Fibroblast of the aortic adventitia (primary cell): ENCODE measurements around the gene IRAK2. TPM values are rescaled to one million over a fixed set of nuclear protein-coding genes. Genes with fewer than 3 reads are reported as not detected.
A peak's percentile ranks its signal among the peaks of the same experiment; 100 is the strongest.
"Not testable (repeated sequence)": the region's sequence is repeated elsewhere in the genome, so short reads cannot be mapped to it uniquely, and the experiment has no call there.

Source experiments
- DNase-seq: peaks from one replicate; pipeline ENCODE4 v3.0.0-alpha.2; 2010; ENCODE audit warnings: low read depth
- H3K4me3 ChIP-seq: 2 replicates; pipeline ENCODE4 v1.5.1; 2011; ENCODE audit warnings: low read depth, mild to moderate bottlenecking, control low read depth, low read length, moderate library complexity
- CTCF ChIP-seq: IDR thresholded peaks from 2 replicates; pipeline ENCODE4 v1.5.1; 2011; ENCODE audit warnings: mild to moderate bottlenecking, low read length, control low read depth, inconsistent platforms; ENCODE audit not compliant: insufficient read depth
- total RNA-seq: library from RNA; depleted of rRNA; stranded (reverse); fragments of >200 nt; gene quantifications from 2 replicates; pipeline ENCODE4 v1.2.3, GENCODE V29; 2012; ENCODE audit warnings: low replicate concordance

The IRAK2 gene
- total RNA-seq, 1 donor = 9.1 TPM

DNA sequence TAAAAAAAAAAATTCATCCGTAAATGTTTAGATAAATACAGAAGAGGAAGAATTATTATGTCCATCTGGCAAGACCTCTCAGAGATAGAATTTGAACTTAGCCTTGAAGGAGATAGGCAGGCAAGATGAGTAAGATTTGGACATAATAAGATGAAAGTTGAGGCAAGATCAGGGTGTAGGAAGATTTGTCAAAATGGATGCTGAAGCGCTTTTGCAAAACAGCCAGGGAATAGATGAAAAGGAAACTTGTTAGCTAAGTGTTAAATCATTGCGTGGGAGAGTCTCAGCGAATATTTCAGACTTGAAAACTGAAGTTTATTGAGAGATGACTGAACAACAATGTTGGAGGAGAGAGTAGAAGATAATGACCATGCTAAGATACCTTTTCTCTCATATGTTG, 42.0 kb upstream of the IRAK2 start:
- no peak for TF ChIP-seq CTCF
- no peak for DNase-seq
- H3K4me3 ChIP-seq = no peak overlapping the region

DNA sequence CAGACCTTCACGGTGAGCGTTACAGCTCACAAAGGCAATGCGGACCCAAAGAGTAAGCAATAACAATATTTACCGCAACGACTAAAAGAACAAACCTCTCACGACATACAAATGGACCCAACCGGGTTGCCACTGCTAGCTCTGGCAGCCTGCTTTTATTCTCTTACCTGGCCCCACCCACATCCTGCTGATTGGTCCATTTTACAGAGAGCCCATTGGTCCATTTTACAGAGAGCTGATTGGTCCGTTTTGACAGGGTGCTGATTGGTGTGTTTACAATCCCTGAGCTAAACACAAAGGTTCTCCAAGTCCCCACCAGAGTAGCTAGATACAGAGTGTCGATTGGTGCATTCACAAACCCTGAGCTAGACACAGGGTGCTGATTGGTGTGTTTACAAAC, 28.8 kb upstream of the IRAK2 start:
- not testable (repeated sequence) for H3K4me3 ChIP-seq, DNase-seq

DNA sequence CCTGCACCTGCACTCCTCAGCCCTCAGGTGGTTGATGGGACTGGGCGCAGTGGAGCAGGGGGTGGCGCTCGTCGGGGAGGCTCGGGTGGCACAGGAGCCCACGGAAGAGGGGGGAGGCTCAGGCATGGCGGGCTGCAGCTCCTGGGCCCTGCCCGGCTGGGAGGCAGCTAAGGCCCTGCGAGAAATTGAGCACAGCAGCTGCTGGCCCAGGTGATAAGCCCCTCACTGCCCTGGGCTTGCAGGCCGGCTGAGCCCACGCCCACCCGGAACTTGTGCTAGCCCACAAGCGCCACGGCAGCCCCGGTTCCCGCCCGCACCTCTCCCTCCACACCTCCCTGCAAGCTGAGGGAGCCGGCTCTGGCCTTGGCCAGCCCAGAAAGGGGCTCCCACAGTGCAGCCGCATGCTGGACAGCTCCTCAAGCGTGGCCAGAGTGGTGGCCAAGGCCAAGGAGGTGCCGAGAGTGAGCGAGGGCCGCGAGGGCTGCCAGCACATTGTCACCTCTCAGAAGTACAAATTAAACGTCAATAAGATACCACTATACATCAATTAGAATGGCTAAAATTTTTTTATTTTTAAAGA, 28.2 kb upstream of the IRAK2 start:
- DNase-seq = no peak
- H3K4me3 ChIP-seq = no peak overlapping the region
- TF ChIP-seq CTCF = no peak

GRCh38 chr3:10137178-10137577, 27.5 kb upstream of the IRAK2 start:
- DNase-seq = no peak
- H3K4me3 ChIP-seq = no peak overlapping the region
- TF ChIP-seq CTCF = no peak

GRCh38 chr3:10140996-10141546, 23.6 kb upstream of the IRAK2 start:
- TF ChIP-seq CTCF = no peak
- no peak for DNase-seq
- H3K4me3 ChIP-seq = peak overlapping the region; percentile 25

DNA sequence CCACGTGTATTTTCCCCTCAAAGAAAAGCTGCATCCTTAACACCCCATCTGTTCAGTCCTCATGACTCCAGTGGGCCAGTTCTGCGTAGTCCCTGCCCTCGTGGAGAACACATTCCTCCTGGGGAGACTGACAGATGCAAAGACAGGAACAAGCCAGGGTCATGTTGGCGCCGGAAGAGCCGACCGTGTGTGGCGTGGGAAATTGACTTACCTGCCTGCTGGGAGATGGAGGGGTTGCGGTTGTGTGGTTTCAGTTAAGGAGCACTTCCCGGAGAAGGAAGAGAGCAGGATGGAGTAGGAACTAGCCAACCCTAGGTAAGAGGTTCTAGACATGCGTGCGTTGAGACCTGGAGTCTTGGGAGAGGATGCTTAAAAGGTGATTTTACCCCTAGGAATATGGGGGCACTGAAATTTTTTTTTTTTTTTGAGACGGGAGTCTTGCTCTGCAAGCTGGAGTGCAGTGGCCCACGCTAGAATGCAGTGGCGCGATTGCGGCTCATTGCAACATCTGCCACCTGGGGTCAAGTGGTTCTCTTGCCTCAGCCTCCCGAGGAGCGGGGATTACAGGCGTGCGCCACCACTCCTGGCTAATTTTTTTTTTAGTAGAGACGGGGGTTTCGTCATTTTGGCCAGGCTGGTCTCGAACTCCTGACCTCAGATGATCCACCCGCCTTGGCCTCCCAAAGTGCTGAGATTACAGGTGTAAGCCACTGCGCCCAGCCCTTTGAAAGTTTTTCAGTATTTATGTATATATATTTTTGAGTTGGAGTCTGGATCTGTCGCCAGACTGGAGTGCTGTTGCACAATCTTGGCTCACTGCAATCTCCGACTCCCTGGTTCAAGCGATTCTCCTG, 21.8 kb upstream of the IRAK2 start:
- TF ChIP-seq CTCF = no peak
- DNase-seq = peak; percentile 29
- H3K4me3 ChIP-seq = peak overlapping the region; percentile 82

- TF ChIP-seq CTCF = no peak
- DNase-seq = no peak
- no peak overlapping the region for H3K4me3 ChIP-seq
Measured at GRCh38 chr3:10145685-10146084, 19.0 kb upstream of the IRAK2 start.
